CMK (cell line): ENCODE measurements around the gene ZNF562.
A peak's percentile ranks its signal among the peaks of the same experiment; 100 is the strongest.

ENCODE experiments used
- DNase-seq: peaks from one replicate; pipeline ENCODE4 v3.0.0-alpha.2; 2010; ENCODE audit warnings: low read depth

Gene ZNF562

DNA sequence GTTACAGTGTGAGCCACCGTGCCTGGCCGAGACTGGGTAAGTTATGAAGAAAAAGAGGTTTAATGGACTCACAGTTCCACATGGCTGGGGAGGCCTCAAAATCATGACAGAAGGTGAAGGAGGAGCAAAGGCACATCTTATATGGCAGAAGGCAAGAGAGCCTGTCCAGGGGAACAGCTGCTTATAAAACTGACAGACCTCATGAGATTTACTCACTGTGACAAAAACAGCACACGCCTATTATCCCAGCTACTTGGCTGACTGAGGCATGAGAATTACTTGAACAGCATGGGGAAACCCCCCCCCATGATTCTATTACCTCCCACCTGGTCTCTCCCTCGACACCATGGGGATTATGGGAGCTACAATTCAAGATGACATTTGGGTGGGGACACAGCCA is 30.4 kb downstream of the ZNF562 start:
- no peak for DNase-seq

GRCh38 chr19:9641810-9642209 is 33.1 kb downstream of the ZNF562 start:
- no peak for DNase-seq

DNA sequence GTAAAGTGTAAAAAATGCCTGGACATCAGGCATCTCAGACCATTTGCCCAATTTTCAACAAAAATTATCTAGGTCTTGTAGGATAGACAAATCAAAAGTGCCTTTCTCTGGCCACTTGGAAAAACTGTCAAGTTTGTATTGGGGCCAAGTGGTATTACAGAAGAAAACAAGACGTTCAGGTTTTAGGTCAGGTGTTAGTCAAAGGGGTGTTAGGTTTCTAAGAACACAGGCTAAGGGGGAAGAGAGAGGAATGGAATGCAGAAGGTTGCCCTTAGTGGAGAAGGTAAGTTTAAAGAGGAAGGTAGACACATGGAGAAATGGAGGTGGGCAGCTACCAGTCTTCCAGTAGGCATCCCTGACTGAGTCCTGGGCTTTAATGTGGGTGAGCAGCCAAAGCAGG is 33.9 kb downstream of the ZNF562 start:
- no peak for DNase-seq

- DNase-seq, result no peak
Observed at GRCh38 chr19:9636018-9636417, 38.9 kb downstream of the ZNF562 start.

DNA sequence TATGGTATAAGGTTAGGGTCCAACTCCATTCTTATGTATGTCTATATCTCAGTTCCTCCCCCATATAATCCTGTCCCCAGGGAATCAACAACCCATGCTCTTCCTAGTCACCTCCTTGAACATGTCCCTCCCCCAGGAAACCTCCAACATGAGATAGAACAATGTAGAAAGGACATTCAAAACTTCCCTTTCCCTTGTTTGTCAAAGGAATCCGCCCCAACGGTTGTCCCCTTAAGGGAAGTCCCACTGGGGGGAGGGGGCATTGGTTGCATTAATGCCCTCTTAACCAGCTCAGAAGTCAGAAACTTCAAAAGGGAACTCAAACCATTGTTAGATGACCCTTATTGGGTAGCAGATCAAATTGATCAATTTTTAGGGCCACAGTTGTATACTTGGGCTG is 47.0 kb downstream of the ZNF562 start:
- DNase-seq, result no peak

- no peak for DNase-seq
Observed at GRCh38 chr19:9622531-9622930, 52.4 kb downstream of the ZNF562 start.

DNA sequence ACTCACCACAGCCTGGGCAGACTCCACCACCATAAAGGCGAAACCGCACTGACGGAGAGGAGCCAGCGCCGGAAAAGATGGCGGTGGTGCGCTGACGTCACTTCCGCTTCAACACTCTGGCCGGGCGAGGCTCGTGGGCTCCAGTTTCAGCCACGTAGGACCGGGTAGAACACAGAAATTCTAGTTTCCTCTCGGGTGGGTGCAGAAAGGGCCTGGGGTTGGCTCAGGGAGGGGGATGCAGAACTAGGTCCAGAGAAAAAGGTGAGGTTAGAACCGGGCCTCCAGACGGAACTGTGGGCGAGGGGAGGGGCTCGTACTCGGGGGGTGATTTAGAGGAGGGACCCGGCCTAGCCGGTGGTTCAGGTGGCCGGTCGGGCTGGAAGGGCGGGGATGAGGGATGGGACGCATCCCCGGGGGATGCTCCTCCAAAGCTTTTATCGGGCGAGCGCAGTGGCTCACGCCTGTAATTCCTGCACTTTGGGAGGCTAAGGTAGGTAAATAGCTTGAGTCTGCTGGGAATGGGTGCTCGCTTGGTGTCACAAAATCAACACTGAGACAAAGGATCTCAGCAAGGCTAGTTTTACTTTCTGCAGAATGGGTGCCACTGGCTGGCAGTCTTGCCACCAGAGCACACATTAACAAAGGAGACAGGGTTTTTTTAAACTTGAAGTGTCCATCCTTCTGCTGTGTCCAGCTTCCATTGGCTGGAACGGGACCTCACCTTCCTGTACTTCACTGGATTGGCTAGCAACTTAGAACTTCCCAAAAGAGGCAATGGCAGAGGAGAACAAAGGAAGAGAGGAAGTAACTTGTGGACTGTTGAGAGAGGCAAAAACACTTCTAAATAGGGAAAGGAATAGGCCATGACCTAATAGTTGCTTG is 53.5 kb downstream of the ZNF562 start, which contains the start of gene ZNF561:
Gene ZNF561 (minus strand): TSS at position 77 of the 882 bp plus-strand sequence. CDS start 1,776 bp downstream, outside the sequence.
- peak; percentile 75 for DNase-seq

- DNase-seq, result no peak
Observed at GRCh38 chr19:9620842-9621155, 54.1 kb downstream of the ZNF562 start.

GRCh38 chr19:9615844-9616243 is 59.1 kb downstream of the ZNF562 start:
- no peak for DNase-seq

DNA sequence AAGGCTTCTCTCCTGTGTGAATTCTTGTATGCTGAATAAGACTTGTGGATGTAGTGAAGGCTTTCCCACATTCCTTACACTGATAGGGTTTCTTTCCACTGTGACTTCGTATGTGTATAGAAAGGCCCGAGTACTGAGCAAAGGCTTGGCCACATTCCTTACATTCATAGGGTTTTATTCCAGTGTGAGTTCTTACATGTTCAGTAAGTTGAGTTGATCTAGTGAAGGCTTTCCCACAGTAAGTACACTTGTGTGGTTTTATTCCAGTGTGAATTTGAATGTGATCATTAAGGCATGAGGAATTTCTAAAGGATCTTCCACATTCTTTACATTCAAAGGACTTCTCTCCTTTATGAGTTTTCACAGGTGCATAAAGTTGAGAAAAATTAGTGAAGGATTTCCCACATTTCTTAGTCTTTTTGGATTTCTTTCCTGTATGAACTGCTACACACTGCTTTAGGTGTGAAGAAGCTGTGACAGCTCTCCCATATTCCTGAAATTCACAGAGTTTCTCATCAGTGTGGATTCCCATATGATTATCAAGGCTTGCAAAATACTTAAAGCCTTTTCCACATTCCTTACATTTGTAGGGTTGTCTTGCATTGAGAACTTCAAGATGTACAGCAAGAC is 64.3 kb downstream of the ZNF562 start:
- DNase-seq, result no peak

GRCh38 chr19:9608912-9609311 is 66.0 kb downstream of the ZNF562 start:
- DNase-seq, result no peak

GRCh38 chr19:9597027-9597426 is 77.9 kb downstream of the ZNF562 start:
- DNase-seq, result no peak
